ENCODE measurements around the gene WWC2. TPM values are rescaled to one million over a fixed set of nuclear protein-coding genes. Genes with fewer than 3 reads are reported as not detected.

Gene WWC2
- total RNA-seq, 4 donors from 2014 or later = 7.4 to 24.8 (median 8.0) TPM

GRCh38 chr4:183268556-183268955 is 169.5 kb downstream of the WWC2 start:
- Histone ChIP-seq H3K27ac (no peak overlapping the region), H3K36me3 (peaks cover 0 to 69% (median 0%) of the 10 kb centered on the region in 3 donors), H3K4me3 (no peak overlapping the region), H3K27me3 (no peaks in the 10 kb centered on the region), H3K9me3 (no peaks in the 10 kb centered on the region), H3K4me1 (no peaks in the 10 kb centered on the region)
- TF ChIP-seq CTCF (IDR thresholded peaks at IDR 0.05) = no peak
- no peak for TF ChIP-seq POLR2A (IDR thresholded peaks at IDR 0.05)
- no peak for DNase-seq
- WGBS, 2 donors = 87 to 97% methylated on average over 9 of the region's 9 CpGs
- intact Hi-C loops (cut with DNase I) = loop anchor here (10.0 kb wide), 1 partner anchor 126 kb away; no protein-coding TSS in a partner anchor

GRCh38 chr4:183272384-183272783 is 173.3 kb downstream of the WWC2 start:
- TF ChIP-seq POLR2A (IDR thresholded peaks at IDR 0.05) (no peak), CTCF (IDR thresholded peaks at IDR 0.05) (no peak)

GRCh38 chr4:183276106-183276505 is 177.0 kb downstream of the WWC2 start:
- Histone ChIP-seq H3K9me3 (peaks cover 0 to 19% (median 18%) of the 10 kb centered on the region in 3 donors), H3K27me3 (no peaks in the 10 kb centered on the region), H3K36me3 (peaks cover 0 to 62% (median 7%) of the 10 kb centered on the region in 3 donors), H3K4me1 (no peaks in the 10 kb centered on the region), H3K27ac (no peak overlapping the region), H3K4me3 (no peak overlapping the region)
- TF ChIP-seq CTCF (IDR thresholded peaks at IDR 0.05) (no peak), POLR2A (IDR thresholded peaks at IDR 0.05) (no peak)
- no peak for DNase-seq
- 38 to 89% methylated on average over 1 of the region's 1 CpG for WGBS, 2 donors
- intact Hi-C loops (cut with DNase I) = no loop called here

More at GRCh38 chr4:183272384-183272783, 173.3 kb downstream of the WWC2 start:
- Histone ChIP-seq H3K9me3 (peaks cover 0 to 19% (median 18%) of the 10 kb centered on the region in 3 donors), H3K36me3 (peaks cover 0 to 73% (median 7%) of the 10 kb centered on the region in 3 donors), H3K4me1 (no peaks in the 10 kb centered on the region), H3K27ac (no peak overlapping the region), H3K4me3 (no peak overlapping the region), H3K27me3 (no peaks in the 10 kb centered on the region)
- DNase-seq = no peak
- 69 to 96% methylated on average over 3 of the region's 3 CpGs for WGBS, 2 donors
- intact Hi-C loops (cut with DNase I) = no loop called here

GRCh38 chr4:183284258-183284785 is 185.3 kb downstream of the WWC2 start:
- no peak for TF ChIP-seq POLR2A (IDR thresholded peaks at IDR 0.05)
- intact Hi-C loops (cut with DNase I) = no loop called here
- no peak overlapping the region for H3K4me3 ChIP-seq
- H3K27me3 ChIP-seq = no peaks in the 10 kb centered on the region
- H3K27ac ChIP-seq = no peak overlapping the region
- no peak for DNase-seq
- no peaks in the 10 kb centered on the region for H3K4me1 ChIP-seq
- WGBS, 2 donors = 81 to 89% methylated on average over 12 of the region's 12 CpGs
- no peaks in the 10 kb centered on the region for H3K9me3 ChIP-seq
- peaks cover 0 to 86% (median 0%) of the 10 kb centered on the region in 3 donors for H3K36me3 ChIP-seq

GRCh38 chr4:183284965-183285364 is 185.9 kb downstream of the WWC2 start:
- Histone ChIP-seq H3K4me1 (no peaks in the 10 kb centered on the region), H3K27me3 (no peaks in the 10 kb centered on the region), H3K36me3 (peaks cover 0 to 92% (median 0%) of the 10 kb centered on the region in 3 donors), H3K4me3 (no peak overlapping the region), H3K9me3 (no peaks in the 10 kb centered on the region), H3K27ac (no peak overlapping the region)
- no peak for DNase-seq
- WGBS, 2 donors = 61 to 72% methylated on average over 4 of the region's 4 CpGs
- intact Hi-C loops (cut with DNase I) = no loop called here
- TF ChIP-seq POLR2A (IDR thresholded peaks at IDR 0.05) (no peak), CTCF (IDR thresholded peaks at IDR 0.05) (no peak)

Measured in esophagus squamous epithelium (tissue), 5 donors.